H1 (cell line): ENCODE data around the gene FAM53C.
A peak's percentile ranks its signal among the peaks of the same experiment; 100 is the strongest.

Experiments
- CTCF ChIP-seq, 3 experiments: IDR thresholded peaks; 1 replicate in 2 of 3; 2 replicates in 1 of 3; pipeline versions ENCODE4 v1.5.1 to v1.6.1; 2011; ENCODE audit warnings: low read length in 3 of 3, mild to moderate bottlenecking in 3 of 3, inconsistent platforms in 2 of 3, low read depth in 1 of 3, moderate library complexity in 1 of 3; ENCODE audit not compliant: insufficient read depth in 1 of 3; ENCODE audit errors: control extremely low read depth in 1 of 3
- KDM4A ChIP-seq: IDR thresholded peaks from one replicate; pipeline ENCODE4 v1.7.1; 2012; ENCODE audit warnings: low read depth, mild to moderate bottlenecking, moderate library complexity, low read length, inconsistent platforms; ENCODE audit not compliant: severe bottlenecking
- RFX5 ChIP-seq: IDR thresholded peaks from 2 replicates; pipeline ENCODE4 v1.6.1; 2011; ENCODE audit warnings: low read depth, low read length, improper control_type of control experiment, borderline replicate concordance

GRCh38 chr5:138336952-138337684, 948 bp upstream of the FAM53C start:
- TF ChIP-seq CTCF (IDR thresholded peaks at IDR 0.05; ENCODE audit: control extremely low read depth in 1 of 3, insufficient read depth in 1 of 3, low read depth in 1 of 3, low read length in 3 of 3) (no peak), KDM4A (peak; percentile 50), RFX5 (no peak)
